GM19238 (cell line): ENCODE data around the gene KLHL29.

Experiments used
- DNase-seq: peaks from one replicate; pipeline ENCODE4 v3.0.0; 2011; ENCODE audit warnings: low spot score; ENCODE audit not compliant: insufficient read length

The KLHL29 gene

DNA sequence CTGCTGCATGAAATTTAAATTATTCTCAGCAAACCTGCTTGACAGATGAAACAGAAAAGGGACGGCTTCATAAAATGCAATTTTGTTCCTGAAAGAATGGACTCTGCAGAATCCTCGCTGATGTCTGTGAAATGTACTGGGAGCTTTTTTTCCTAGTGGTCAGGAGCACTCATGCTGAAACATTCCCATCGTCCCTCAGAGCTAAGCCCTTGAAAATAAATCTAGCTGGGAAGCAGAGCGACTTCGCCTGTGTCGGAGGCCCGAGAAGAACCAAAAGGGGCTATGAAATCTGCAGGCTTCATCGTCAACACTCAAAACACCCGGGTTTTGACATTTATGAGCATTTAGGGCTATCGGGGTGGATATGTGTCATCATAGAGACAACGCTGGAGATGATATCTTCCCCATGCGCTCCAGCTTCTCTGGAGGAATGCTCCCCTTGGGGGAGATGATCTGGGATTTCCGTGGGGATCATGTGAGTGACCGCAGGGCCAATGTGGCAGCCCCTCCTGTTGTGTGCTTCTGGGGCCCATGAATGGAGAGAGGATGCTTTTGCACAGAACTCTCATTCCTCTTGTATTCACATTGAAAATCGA lies 182.3 kb downstream of the KLHL29 start:
- DNase-seq: no peak

DNA sequence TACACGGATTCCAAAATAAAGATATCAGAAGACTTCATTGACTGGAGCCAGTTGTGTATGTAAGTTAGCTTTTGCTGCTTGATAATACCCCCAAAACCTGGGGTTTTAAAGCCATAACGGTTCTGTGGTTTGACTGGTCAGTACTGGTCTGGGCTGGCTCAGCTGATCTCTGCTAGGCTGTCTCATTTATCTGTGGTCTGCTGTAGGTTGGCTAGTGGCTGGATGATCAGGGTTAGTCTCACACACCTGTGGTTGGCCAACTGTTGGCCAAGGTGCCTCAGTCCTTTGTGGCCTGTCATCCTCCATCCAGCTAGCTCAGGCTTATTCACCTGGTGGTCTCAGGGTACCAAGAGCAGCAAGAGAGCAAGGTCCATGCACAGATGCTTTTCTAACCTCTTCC lies 183.2 kb downstream of the KLHL29 start:
- DNase-seq: no peak

DNA sequence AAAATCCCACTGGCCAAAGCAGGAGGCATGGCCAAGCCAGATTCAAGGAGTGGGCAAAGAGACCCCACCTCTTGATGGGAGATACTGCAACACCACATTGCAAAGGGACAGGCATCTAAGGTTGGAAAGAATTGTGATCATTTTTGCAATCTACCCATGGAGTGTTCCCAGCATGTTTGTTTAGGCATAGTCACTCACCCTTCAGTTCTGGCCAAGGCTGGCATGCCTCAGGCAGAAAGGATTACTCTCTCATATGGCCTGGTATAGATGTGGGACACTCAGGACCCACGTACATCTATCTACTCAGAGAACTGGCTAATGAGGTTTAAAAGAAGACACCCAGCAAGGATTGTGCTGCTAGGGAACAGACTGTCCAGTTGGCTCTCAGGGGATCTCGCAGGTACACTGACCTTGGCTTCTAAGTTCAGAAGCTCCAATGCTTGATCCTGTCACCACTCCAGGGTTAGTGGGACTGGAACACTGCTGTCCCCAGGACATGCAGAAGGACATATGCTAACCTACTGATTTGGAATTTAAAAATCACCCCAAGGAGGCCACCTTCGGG lies 183.7 kb downstream of the KLHL29 start:
- DNase-seq: no peak

DNA sequence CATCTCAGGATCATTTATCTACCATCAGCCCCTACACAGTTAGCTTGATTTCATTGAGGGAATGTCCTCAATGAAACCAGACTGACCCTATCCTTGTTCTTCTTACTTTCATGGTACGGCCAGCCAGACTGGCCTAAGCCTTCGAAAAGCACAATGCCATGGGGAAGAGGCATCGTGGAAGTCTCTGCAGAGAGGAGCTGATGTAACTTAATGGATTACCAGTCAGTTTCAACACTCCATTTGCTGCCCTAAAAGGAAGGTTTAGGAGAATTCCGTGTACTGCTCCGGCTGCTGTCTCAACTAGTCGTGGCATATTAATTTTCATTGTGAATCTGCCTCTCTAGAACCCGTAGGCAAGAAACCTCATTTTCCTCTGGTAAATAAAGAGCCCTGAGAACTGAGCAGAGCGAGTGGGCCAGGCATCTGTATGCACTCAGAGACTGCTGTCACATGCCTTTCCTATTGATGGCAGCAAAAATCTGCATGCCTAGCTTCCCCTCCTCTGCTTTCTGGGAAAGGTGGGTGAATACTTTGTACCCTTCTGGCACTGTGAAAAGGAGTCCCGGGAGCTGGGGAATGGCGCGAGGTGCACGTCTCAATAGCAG lies 184.9 kb downstream of the KLHL29 start:
- no peak for DNase-seq

DNA sequence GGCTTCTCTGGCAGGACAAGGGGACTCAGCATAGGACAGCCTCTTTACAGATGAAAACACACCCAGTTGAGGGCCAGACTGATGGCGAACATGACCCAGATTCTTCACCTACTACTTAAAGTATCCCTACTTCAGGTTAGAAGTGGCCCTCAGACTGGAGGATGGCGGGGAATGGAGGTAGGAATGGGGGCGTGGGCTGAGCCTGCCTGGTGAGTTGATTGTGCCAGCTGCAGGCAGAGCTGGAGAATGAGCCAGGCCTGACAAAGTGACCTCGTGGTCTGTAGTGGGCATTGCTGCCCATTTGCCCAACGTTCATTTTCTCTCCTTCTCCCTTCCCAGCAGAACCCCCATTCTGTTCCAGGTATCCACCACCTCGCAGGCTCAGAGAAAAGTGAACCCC lies 186.1 kb downstream of the KLHL29 start:
- no peak for DNase-seq

DNA sequence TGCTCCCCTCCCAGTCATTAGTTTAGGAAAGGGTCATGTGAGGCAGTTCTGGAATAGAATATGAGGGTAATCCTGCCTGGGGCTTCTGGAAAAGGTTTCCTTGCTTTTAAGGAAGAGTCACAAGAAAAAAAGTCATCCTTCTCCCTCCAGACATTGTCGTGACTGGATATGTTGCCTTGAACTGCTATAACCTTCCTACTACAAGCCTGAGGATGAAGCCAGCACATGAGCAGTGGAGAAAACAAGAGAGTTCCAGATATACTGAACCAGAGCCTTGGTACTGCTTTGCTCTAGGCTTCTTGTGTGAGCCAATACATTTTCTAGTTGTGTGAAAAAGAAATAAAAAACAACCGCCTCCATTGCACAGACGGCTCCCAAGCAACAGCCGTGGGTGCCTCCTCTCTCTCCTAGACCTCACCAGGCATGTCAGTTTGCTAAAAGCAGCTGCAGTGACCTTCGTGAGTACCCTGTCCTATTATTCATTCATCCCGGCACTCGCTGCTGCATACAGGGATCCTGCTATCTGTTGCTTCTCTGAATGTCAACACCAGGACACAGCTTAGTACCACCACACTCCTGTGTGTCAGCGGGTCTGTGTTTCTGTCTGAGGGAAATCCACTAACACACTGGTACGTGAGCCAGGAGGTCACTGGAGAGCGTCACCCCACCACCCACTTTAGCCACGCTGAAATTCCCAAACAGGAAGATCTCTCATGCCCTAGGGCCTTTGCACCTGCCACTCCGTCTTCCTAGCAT lies 186.7 kb downstream of the KLHL29 start:
- DNase-seq: no peak

DNA sequence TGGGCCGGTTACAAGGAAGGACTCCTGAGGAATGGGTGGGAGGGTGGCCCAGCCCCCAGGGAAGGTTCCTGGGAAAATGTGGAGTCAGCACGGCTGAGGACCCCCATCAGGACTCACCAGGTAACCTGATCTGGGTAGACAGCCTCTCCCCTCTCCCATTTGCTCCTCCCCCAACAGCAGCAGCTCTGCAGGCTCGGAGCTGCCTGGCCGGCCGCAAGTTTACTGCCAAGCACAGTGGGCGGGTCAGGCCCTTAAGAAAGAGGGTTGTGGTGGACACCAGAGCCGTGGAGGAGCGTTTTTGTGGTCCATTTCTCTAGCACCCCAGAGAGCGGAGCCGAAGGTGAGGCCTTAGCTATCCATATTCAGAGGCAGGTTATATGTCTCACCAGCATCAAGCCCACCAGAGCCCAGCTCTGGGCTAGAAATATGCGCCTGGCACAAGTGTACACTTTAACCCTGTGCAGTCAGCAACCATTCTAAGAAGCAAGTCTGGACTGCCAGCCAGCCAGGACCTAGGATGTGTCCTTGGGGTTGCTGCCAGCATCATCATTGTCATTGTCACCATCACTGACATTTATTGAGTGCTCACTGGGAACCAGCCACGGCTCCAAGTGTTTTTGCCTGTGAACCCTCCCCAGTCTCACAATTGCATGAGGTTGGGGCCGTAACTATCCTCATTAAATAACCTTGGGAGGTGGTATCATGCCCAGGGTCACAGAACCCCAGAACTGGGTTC lies 190.1 kb downstream of the KLHL29 start:
- no peak for DNase-seq

DNA sequence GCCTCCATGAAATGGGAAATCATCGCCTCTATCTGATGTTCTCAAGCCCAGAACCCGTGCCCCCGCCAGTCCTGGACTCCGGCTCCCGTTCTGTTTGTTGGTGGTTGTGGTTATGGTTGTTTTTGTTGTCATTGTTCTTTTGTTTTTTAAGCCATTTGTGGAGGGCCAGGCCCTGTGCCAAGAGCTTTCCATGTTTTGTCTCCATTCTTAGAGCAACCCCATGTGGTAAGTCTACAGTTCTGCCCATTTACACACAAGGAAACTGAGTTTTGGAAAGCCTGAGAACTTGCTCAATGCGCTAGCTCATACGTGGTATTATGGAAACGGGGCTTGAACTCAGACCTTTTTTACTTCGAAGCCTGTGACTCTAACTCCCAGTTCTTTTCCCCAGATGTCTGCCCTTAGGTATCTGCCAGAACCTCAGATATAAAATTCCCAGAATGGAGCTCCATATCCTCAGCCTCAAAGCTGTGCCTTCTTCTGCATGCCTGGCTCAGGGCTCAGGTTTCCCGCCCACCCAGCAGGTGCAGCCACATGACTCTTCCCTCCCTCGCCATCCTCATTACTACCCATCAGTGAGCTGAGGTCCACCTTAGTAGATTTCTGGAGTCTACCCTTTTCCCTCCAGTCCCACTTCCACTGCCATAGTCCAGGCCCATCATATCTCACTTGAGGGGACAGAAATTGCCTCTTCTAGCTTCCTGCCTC lies 194.1 kb downstream of the KLHL29 start:
- no peak for DNase-seq

DNA sequence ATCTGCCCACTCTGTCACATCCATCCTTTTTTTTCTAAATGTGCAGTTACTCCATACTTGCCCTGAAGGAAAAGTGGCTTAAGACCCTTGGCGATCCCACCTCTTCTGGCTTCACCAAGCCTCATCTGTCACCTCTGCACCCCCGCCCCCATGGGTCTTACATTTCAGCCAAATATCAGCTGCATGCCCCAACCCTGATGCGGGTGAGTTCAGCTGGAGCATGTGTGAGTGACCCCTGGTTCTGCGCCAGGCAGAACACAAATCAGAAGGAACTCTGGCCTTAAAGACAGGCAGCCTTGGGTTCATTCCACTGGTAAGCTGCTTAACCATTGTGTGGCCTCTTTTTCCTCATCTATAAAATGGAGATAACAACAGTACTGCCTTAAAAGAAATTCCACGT lies 194.7 kb downstream of the KLHL29 start:
- no peak for DNase-seq

DNA sequence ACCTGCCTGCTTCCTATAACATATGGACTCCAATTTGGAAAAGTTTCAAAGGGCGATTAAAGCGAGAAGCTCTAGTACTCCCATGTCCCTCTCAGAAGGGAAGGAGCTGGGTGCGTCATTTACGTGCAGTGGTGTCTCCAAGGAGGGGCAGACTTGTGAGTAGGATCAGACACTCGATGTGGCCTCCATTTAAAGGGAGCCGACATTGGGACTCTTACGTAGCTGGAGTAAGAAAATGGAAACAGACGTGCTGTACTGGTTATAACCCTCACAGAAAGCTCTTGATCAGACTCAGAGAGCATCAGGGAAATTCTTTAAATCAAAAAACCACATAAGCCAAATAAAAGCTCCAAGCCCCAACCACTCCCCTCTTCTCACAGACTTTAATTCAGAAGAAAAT lies 198.5 kb downstream of the KLHL29 start:
- DNase-seq: no peak

DNA sequence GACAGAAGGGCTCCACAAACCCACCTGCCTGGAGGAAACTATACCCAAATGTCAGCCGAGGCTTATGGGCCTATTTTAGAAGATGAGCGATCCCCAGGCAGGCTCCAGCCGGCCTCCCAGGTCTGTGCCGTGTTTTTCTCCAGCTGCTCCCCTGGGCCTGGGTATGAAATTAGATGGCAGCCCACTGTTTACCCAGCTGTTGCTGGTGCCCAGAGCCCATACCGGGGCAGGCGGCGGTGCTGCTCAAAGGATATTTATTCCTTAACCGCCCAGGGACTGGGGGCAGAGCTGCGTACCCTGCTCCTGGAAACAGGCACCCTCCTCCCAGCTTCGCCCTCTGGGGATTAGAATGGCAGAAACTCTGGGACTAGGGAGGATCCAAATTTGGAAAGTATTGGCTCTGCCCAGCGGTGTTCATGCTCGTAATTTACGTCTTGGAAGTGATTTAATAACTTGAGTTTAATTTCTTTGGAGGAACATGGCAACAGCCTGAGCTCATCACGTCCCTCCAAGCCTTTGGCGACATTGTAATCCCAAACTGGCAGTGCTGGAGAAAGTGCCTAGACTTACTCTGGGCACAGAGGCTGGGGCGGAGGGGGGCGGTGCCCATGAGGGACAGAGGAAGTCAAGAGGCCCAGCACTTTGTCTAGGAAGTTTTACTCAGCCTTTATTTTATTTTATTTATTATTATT lies 199.2 kb downstream of the KLHL29 start:
- DNase-seq: no peak

DNA sequence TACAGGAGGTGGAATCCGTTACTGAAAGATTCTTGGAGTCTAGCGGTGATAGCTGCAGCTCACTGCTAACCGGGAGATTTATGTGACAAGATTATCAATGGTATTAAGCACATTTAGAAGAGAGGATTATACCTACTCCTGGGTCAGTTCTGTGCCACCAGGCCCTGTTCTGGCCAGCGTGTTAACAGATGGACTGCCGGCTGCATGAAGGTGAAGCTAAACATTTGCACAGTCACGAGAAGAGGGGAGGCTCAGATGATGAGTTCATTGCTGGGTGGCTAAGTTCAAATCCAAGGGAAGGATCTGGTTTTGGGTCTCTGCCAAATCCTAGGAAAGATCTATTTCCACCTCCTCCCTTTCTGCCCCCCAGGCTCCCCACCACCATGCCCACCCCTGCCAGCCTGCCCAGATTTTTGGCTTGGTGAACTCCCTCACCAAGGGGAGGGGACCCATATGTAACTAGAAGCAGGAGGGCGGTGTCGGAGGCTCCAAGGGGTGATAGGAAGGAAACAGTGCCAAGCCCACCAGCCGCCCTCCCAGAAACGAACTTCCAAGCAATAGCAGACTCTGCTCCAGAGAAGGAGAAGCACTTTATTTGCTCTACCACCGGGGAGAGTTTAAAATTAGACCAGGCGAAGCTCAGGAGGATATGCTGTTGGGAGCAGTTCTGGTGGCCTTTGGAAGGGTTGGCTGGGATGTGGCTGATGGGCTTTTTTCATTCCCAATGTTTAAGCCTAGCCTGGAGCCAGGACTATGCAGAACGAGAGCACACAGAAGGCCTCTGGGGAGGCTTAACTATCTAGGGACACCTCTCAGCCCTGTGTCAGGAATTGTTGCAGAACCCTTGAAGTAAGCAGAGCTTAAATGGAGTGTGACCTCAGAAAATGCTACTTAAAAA lies 200.5 kb downstream of the KLHL29 start:
- DNase-seq: no peak

DNA sequence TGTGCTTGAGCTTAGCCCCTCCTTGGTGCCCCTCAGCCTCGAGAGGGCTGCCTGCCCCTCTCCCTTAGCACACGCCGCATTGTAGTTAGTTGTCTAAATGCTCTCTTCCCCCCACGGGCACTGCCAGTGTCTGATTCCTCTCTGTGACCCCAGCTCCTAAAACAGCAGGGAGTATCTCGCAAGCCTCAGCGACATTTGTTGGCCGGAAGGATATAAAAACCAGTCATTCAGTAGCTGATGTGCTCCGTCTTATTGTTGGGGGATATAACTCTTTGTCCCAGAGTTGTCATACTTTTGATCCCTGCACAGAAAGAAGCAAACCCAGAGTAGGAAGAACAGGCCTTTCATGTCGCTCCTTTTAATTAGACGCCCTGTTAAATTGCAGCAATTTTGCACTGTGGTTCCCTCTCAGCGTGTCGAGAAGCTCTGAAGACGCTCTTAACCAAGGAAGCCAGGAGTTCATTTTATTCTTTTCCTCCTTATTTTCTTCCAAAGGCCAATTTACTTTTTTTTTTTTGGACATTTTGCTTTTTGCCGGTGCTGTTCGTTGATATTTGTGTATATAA lies 201.8 kb downstream of the KLHL29 start:
- DNase-seq: no peak

DNA sequence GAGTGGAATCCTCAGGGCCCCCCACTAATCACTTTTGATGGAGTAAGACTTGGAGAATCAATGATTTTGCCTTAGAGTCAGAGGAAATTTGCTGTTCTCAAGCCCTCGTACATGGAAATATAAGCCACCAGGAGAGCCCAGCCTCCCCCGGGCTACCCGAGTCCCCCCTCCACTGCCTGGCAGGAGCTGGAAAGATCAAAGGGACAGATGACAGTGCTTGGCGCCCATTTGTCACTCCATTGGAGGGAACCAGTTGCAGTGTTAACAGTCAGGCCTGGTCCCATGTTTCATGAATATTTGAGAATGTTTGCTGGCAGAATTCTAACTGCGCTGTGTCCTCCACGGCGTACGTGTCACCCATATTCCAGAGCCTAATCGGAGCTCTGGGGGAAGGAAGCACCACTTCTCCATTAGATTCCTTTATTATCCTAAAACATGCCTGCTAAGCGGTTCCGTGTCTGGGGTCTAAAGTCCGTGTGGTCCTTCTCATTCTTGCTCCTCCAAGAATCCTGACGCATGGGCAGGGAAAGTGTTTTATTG lies 202.4 kb downstream of the KLHL29 start:
- DNase-seq: no peak

DNA sequence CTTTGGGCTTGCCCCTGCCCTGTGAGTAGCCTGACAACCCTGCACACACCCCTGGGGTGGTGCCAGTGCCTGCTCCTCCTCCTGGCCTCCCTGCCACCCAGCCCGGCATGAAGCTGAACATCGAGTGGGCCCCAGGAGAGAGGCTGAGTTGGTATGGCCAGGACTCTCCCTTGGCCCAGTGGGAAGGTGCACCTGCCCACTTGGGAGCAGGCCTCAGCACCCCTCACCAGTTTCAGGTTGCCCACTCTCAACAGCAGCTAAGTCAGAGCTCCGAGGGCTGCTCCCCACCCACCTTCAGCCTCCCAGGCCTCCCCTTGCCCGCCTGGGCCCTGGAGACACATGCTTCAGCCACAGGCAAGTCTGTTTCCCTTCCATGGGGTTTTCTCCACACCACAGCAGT lies 203.1 kb downstream of the KLHL29 start:
- no peak for DNase-seq

DNA sequence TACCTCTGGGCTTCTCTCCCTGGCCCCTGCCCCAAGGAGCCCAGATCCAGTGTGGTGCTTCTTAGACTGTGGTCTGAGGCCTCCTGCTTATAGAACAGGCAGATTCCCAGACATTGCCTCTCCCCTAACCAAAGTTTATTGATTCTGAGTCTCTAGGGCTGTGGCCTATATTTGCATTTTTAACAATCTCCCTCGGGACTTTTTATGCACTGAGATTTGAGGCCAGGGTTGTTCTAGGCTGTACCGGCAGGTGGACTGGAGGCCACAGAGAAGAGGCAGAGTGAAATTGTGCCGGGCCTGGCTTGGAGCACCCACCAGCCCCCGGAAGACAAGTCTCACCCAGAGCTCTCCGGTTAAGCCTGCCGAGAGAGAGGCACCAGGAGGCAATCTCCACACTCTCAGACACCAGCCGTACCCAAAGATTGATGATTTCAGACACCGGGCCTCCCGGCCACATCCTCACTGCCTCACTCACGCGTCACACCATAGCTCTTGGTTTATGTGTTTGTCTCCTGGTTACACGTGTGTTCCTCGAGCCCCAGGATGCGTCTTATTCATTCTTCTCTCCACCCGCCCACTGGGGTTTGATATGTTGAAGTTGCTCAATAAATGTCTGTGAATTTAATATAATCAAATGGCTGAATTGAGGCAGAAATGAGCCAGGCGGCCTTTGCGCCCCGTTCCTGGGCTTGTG lies 203.7 kb downstream of the KLHL29 start:
- DNase-seq: no peak

DNA sequence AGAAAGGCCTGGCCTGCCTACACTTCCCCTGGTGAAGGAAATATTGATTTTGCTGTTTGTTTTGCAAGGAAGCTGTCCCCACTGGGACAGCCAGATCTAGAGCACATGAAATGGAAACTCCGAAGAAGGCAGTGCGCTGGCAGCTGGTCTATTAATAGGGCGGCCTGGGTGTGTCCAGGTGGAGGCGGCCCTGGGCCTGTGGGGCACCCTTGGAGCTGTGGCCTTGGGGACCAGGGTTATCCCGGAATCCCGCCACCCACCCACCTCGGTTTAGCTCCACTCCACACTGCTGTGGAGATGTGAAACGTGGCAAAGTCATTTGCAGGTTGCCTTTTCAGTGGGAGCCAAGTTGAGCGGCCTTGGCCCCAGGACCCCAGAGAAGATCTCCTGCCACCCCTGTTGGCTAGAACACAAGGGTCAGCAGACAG lies 204.3 kb downstream of the KLHL29 start:
- DNase-seq: no peak

DNA sequence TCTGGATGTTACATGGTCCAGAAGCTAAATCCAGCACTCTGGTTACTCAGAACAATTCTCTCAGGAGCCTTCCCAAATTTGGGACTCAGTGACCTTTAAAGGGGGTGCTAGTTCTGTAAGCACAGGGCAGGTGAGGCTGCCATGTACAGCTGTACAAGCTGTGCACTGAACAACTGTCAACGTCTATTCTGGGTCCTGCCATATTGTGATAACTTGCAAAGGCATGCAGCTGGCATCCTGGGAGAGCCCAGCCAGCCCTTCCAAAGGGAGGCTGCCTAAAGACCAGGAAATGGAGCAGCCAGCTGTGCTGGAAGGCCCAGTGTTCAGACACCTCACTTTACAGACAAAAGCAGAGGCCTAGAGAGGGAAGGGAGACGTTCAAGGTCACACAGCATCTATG lies 204.8 kb downstream of the KLHL29 start:
- DNase-seq: no peak
